HepG2 (cell line): ENCODE measurements around the gene TRIM8. TPM values are rescaled to one million over a fixed set of nuclear protein-coding genes. Genes with fewer than 3 reads are reported as not detected.

Experiments used
- CCAR2 ChIP-seq: fragments of 200-400 bp; formaldehyde crosslinking; optimal IDR thresholded peaks from 2 replicates; pipeline ENCODE3; 2018; ENCODE audit warnings: low read depth, mild to moderate bottlenecking, low read length, moderate library complexity
- CEBPG ChIP-seq: IDR thresholded peaks from 2 replicates; pipeline ENCODE4 v1.6.1; 2016
- CREM ChIP-seq, 2 experiments: sonication (generic) in 1 of 2; formaldehyde crosslinking in 1 of 2; IDR thresholded peaks; 2 replicates each; pipeline versions ENCODE4 v1.4.0 to v1.6.1; 2016 to 2020; ENCODE audit warnings: antibody characterized with exemption in 1 of 2, mild to moderate bottlenecking in 1 of 2, missing genetic modification reagents in 1 of 2
- EZH2 ChIP-seq: conservative IDR thresholded peaks from 2 replicates; pipeline ENCODE4 v1.6.1; 2012; ENCODE audit warnings: mild to moderate bottlenecking, low read depth, low read length, moderate library complexity
- FOSL2 ChIP-seq: sonication (generic); formaldehyde crosslinking; IDR thresholded peaks from 2 replicates; pipeline ENCODE4 v1.4.0; 2020; ENCODE audit warnings: missing genetic modification reagents
- FOXP1 ChIP-seq, 2 experiments: fragments of 450-650 bp in 1 of 2; IDR thresholded peaks; 2 replicates each; pipeline ENCODE4 v1.6.1; 2017 to 2018; ENCODE audit warnings: antibody characterized with exemption in 1 of 2
- ISX ChIP-seq: sonication (generic); formaldehyde crosslinking; conservative IDR thresholded peaks from 2 replicates; pipeline ENCODE4 v1.5.0; 2020; ENCODE audit warnings: missing genetic modification reagents
- KLF9 ChIP-seq: IDR thresholded peaks from 2 replicates; pipeline ENCODE4 v1.6.1; 2016; ENCODE audit warnings: low read depth
- NKX3-1 ChIP-seq: sonication (generic); formaldehyde crosslinking; IDR thresholded peaks from 2 replicates; pipeline ENCODE4 v1.5.0; 2020; ENCODE audit warnings: missing genetic modification reagents
- RAD51 ChIP-seq: fragments of 450-650 bp; IDR thresholded peaks from 2 replicates; pipeline ENCODE4 v1.6.1; 2016; ENCODE audit warnings: borderline replicate concordance
- TOE1 ChIP-seq: sonication (generic); formaldehyde crosslinking; IDR thresholded peaks from 2 replicates; pipeline ENCODE4 v1.4.0; 2020; ENCODE audit warnings: mild to moderate bottlenecking, missing genetic modification reagents
- ZFP41 ChIP-seq: sonication (generic); formaldehyde crosslinking; IDR thresholded peaks from 2 replicates; pipeline ENCODE4 v1.4.0; 2020; ENCODE audit warnings: mild to moderate bottlenecking, missing genetic modification reagents, borderline replicate concordance
- ZNF44 ChIP-seq: sonication (generic); formaldehyde crosslinking; IDR thresholded peaks from 2 replicates; pipeline ENCODE4 v1.5.1; 2020; ENCODE audit warnings: mild to moderate bottlenecking, missing genetic modification reagents
- ZNF878 ChIP-seq: sonication (generic); formaldehyde crosslinking; IDR thresholded peaks from 2 replicates; pipeline ENCODE4 v1.8.1; 2023; ENCODE audit warnings: mild to moderate bottlenecking, missing genetic modification reagents, moderate library complexity
- polyA plus RNA-seq, 8 experiments: library from polyadenylated mRNA; depleted of rRNA in 3 of 8; stranded (reverse) in 7 of 8; unstranded in 1 of 8; fragments of >200 nt; fragmentation: Illumina TruSeq in 4 of 8; extraction: Trizol in 4 of 8; gene quantifications; 2 replicates each; pipeline versions ENCODE4 v1.2.1 to v1.2.3, GENCODE V29; 2011 to 2016; ENCODE audit warnings: low read depth in 4 of 8, missing spikeins in 1 of 8, mixed read lengths in 1 of 8; ENCODE audit not compliant: insufficient read depth in 1 of 8
- total RNA-seq, 5 experiments: library from RNA; depleted of rRNA; stranded (reverse); fragments of >200 nt; fragmentation: Illumina TruSeq; extraction: Trizol; gene quantifications; 2 replicates each; pipeline ENCODE4 v1.2.3, GENCODE V29; 2016; ENCODE audit warnings: low read depth in 1 of 5
- TF ChIP-seq, protein P1 (sequence below): sonication (generic); formaldehyde crosslinking; IDR thresholded peaks from 2 replicates; pipeline ENCODE4 v1.4.0; 2020; ENCODE audit warnings: mild to moderate bottlenecking, missing genetic modification reagents
- TF ChIP-seq, protein P2 (sequence below): sonication (generic); formaldehyde crosslinking; IDR thresholded peaks from 2 replicates; pipeline ENCODE4 v1.4.0; 2020; ENCODE audit warnings: mild to moderate bottlenecking, missing genetic modification reagents
- TF ChIP-seq, protein P3 (sequence below): sonication (generic); formaldehyde crosslinking; IDR thresholded peaks from 2 replicates; pipeline ENCODE4 v1.5.1; 2020; ENCODE audit warnings: missing genetic modification reagents, mild to moderate bottlenecking, borderline replicate concordance
- TF ChIP-seq, protein P4 (sequence below), 2 experiments: sonication (generic) in 1 of 2; formaldehyde crosslinking in 1 of 2; IDR thresholded peaks; 2 replicates each; pipeline versions ENCODE4 v1.5.1 to v1.6.1; 2011 to 2020; ENCODE audit warnings: borderline replicate concordance in 1 of 2, low read depth in 1 of 2, low read length in 1 of 2, mild to moderate bottlenecking in 1 of 2, missing genetic modification reagents in 1 of 2, moderate library complexity in 1 of 2
- TF ChIP-seq, protein P5 (sequence below): sonication (generic); formaldehyde crosslinking; IDR thresholded peaks from 2 replicates; pipeline ENCODE4 v1.4.0; 2020; ENCODE audit warnings: missing genetic modification reagents

TRIM8 gene
- total and polyA plus RNA-seq, 2 of the 13 experiments (the other 11 are each of a cell fraction or from before 2014, with no cell fraction given), result 38.9 to 66.5 TPM

DNA sequence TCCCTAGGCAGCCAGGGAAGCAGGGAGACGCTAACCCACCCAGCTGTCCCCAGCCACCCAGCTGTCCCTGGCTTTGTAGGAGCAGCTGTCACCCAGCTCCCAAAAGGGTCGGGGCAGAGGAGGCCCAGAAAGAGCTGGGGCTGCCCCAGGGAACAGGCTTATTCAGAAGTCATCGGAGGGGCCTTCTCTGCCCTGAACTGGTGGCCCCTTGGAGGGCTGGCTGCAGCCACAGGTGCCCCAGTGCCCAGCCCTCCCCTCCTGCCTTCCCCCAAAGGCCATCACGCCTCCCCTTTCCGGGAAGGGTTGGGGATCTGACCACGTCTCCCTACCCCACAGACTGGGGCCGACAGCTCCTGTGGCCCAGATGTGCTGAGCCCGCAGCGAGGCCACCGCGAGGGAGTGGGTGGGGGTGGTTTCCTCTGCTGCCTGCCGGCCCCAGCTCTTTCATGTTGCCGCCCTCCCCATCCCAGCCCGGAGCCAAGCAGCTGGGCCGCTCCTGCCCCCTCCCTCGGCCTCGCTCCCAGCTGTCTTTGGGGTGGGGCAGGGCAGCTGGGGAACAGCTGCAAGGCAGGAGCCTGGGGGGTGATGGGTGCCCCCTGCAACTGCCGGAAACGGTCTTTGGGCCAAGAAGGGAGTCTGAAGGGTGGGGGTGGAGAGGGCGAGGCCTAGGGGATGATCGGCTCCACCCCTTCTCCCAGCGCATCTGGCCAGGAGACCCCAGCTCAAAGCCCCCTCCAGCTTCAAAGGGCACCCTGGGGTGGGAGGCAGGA is 16.8 kb downstream of the TRIM8 start (continued):
- TF ChIP-seq FOSL2 (CRISPR knock-in tag) (peak; percentile 25; the same call in 1 of the 2 replicates), CEBPG (CRISPR knock-in tag) (no peak), ZNF44 (CRISPR knock-in tag) (no peak), TOE1 (CRISPR knock-in tag) (no peak), NKX3-1 (CRISPR knock-in tag) (no peak), ZNF878 (CRISPR knock-in tag) (no peak), CCAR2 (no peak), ISX (CRISPR knock-in tag) (no peak), KLF9 (CRISPR knock-in tag) (0 out of 2 replicates have a peak, but pooled peaks have one; percentile 50), FOXP1 (IDR thresholded peaks at IDR 0.05) (no peak), FOXP1 (CRISPR knock-in tag; IDR thresholded peaks at IDR 0.05) (peak; percentile 24; the same call in 1 of the 2 replicates), ZFP41 (CRISPR knock-in tag) (no peak), RAD51 (no peak), EZH2 (no peak), CREM (IDR thresholded peaks at IDR 0.05) (no peak), CREM (CRISPR knock-in tag; IDR thresholded peaks at IDR 0.05) (no peak)
- TF ChIP-seq, protein P1, sequence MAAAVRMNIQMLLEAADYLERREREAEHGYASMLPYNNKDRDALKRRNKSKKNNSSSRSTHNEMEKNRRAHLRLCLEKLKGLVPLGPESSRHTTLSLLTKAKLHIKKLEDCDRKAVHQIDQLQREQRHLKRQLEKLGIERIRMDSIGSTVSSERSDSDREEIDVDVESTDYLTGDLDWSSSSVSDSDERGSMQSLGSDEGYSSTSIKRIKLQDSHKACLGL (CRISPR knock-in tag), result peak; percentile 68; the same call in 1 of the 2 replicates
- TF ChIP-seq, protein P2, sequence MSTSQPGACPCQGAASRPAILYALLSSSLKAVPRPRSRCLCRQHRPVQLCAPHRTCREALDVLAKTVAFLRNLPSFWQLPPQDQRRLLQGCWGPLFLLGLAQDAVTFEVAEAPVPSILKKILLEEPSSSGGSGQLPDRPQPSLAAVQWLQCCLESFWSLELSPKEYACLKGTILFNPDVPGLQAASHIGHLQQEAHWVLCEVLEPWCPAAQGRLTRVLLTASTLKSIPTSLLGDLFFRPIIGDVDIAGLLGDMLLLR (CRISPR knock-in tag), result no peak
- TF ChIP-seq, protein P3, sequence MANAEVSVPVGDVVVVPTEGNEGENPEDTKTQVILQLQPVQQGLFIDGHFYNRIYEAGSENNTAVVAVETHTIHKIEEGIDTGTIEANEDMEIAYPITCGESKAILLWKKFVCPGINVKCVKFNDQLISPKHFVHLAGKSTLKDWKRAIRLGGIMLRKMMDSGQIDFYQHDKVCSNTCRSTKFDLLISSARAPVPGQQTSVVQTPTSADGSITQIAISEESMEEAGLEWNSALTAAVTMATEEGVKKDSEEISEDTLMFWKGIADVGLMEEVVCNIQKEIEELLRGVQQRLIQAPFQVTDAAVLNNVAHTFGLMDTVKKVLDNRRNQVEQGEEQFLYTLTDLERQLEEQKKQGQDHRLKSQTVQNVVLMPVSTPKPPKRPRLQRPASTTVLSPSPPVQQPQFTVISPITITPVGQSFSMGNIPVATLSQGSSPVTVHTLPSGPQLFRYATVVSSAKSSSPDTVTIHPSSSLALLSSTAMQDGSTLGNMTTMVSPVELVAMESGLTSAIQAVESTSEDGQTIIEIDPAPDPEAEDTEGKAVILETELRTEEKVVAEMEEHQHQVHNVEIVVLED (CRISPR knock-in tag), result 0 out of 2 replicates have a peak, but pooled peaks have one; percentile 26
- TF ChIP-seq, protein P4, sequence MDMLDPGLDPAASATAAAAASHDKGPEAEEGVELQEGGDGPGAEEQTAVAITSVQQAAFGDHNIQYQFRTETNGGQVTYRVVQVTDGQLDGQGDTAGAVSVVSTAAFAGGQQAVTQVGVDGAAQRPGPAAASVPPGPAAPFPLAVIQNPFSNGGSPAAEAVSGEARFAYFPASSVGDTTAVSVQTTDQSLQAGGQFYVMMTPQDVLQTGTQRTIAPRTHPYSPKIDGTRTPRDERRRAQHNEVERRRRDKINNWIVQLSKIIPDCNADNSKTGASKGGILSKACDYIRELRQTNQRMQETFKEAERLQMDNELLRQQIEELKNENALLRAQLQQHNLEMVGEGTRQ (IDR thresholded peaks at IDR 0.05; ENCODE audit: low read depth, low read length), result no peak
- TF ChIP-seq, protein P4 (CRISPR knock-in tag; IDR thresholded peaks at IDR 0.05; ENCODE audit: borderline replicate concordance), result no peak
- TF ChIP-seq, protein P5, sequence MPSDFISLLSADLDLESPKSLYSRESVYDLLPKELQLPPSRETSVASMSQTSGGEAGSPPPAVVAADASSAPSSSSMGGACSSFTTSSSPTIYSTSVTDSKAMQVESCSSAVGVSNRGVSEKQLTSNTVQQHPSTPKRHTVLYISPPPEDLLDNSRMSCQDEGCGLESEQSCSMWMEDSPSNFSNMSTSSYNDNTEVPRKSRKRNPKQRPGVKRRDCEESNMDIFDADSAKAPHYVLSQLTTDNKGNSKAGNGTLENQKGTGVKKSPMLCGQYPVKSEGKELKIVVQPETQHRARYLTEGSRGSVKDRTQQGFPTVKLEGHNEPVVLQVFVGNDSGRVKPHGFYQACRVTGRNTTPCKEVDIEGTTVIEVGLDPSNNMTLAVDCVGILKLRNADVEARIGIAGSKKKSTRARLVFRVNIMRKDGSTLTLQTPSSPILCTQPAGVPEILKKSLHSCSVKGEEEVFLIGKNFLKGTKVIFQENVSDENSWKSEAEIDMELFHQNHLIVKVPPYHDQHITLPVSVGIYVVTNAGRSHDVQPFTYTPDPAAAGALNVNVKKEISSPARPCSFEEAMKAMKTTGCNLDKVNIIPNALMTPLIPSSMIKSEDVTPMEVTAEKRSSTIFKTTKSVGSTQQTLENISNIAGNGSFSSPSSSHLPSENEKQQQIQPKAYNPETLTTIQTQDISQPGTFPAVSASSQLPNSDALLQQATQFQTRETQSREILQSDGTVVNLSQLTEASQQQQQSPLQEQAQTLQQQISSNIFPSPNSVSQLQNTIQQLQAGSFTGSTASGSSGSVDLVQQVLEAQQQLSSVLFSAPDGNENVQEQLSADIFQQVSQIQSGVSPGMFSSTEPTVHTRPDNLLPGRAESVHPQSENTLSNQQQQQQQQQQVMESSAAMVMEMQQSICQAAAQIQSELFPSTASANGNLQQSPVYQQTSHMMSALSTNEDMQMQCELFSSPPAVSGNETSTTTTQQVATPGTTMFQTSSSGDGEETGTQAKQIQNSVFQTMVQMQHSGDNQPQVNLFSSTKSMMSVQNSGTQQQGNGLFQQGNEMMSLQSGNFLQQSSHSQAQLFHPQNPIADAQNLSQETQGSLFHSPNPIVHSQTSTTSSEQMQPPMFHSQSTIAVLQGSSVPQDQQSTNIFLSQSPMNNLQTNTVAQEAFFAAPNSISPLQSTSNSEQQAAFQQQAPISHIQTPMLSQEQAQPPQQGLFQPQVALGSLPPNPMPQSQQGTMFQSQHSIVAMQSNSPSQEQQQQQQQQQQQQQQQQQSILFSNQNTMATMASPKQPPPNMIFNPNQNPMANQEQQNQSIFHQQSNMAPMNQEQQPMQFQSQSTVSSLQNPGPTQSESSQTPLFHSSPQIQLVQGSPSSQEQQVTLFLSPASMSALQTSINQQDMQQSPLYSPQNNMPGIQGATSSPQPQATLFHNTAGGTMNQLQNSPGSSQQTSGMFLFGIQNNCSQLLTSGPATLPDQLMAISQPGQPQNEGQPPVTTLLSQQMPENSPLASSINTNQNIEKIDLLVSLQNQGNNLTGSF (CRISPR knock-in tag), result no peak
